Common myeloid progenitor, CD34-positive (primary cell): ENCODE data around the gene SLC7A6.

Experiments used
- CTCF ChIA-PET: fragments of 350-600 bp; sonication (Branson Sonifier 250); formaldehyde crosslinking; loops from one replicate; lab custom pipeline; 2021; ENCODE audit warnings: antibody characterized with exemption; lab: Charles Lee
- POLR2A ChIA-PET: fragments of 350-600 bp; sonication (Branson Sonifier 250); formaldehyde crosslinking; loops from one replicate; lab custom pipeline; 2021; ENCODE audit warnings: antibody characterized with exemption; lab: Charles Lee
- DNase-seq, 3 donors: peaks; one replicate each; pipeline versions ENCODE4 v3.0.0 to v3.0.0-alpha.2; 2013
- H3K27ac ChIP-seq, 2 experiments: 1 replicate in 1 of 2; 2 replicates in 1 of 2; pipeline ENCODE4 v1.7.0; 2013; ENCODE audit warnings: inconsistent platforms in 2 of 2, low read length in 2 of 2, mild to moderate bottlenecking in 2 of 2, low read depth in 1 of 2, moderate library complexity in 1 of 2; ENCODE audit not compliant: severe bottlenecking in 2 of 2, insufficient read depth in 1 of 2, poor library complexity in 1 of 2
- H3K27me3 ChIP-seq, 5 experiments: replicated peaks in 2 of 5; 1 replicate in 3 of 5; 2 replicates in 2 of 5; pipeline versions ENCODE4 v1.6.1 to v1.7.0; 2013; ENCODE audit warnings: low read length in 4 of 5, mild to moderate bottlenecking in 2 of 5, moderate library complexity in 2 of 5, inconsistent platforms in 1 of 5; ENCODE audit not compliant: insufficient read depth in 5 of 5, control insufficient read depth in 4 of 5
- H3K36me3 ChIP-seq, 4 experiments: 1 replicate in 2 of 4; 2 replicates in 2 of 4; pipeline versions ENCODE4 v1.6.1 to v1.7.0; 2013; ENCODE audit warnings: low read length in 3 of 4, control low read depth in 1 of 4, mild to moderate bottlenecking in 1 of 4; ENCODE audit not compliant: control insufficient read depth in 4 of 4, insufficient read depth in 4 of 4
- H3K4me1 ChIP-seq, 4 experiments: 1 replicate in 3 of 4; 2 replicates in 1 of 4; pipeline versions ENCODE4 v1.6.1 to v1.7.1; 2013; ENCODE audit warnings: low read length in 3 of 4, mild to moderate bottlenecking in 3 of 4, control low read depth in 1 of 4, inconsistent platforms in 1 of 4, moderate library complexity in 1 of 4; ENCODE audit not compliant: control insufficient read depth in 4 of 4, insufficient read depth in 4 of 4; ENCODE audit errors: control extremely low read depth in 1 of 4
- H3K4me3 ChIP-seq, 7 experiments: 1 replicate in 4 of 7; 2 replicates in 3 of 7; pipeline versions ENCODE4 v1.5.1 to v1.7.0; 2013; ENCODE audit warnings: mild to moderate bottlenecking in 7 of 7, low read length in 6 of 7, moderate library complexity in 6 of 7, inconsistent platforms in 2 of 7, low read depth in 2 of 7, control low read depth in 1 of 7; ENCODE audit not compliant: insufficient read depth in 4 of 7, control insufficient read depth in 1 of 7; ENCODE audit errors: extremely low read depth in 1 of 7
- H3K9me3 ChIP-seq, 5 experiments: 1 replicate in 4 of 5; 2 replicates in 1 of 5; pipeline versions ENCODE4 v1.6.1 to v1.7.1; 2013; ENCODE audit warnings: low read length in 4 of 5, mild to moderate bottlenecking in 2 of 5, inconsistent platforms in 1 of 5, low read depth in 1 of 5, moderate library complexity in 1 of 5; ENCODE audit not compliant: control insufficient read depth in 4 of 5, insufficient read depth in 2 of 5; ENCODE audit errors: control extremely low read depth in 1 of 5
- WGBS: methylation state at CpG from one replicate; pipeline ENCODE4 v1.1.5; 2013; ENCODE audit not compliant: insufficient coverage; 5-methylcytosine and 5-hydroxymethylcytosine counted together

SLC7A6 gene

GRCh38 chr16:68299571-68300453 is 35.5 kb downstream of the SLC7A6 start:
- 98% methylated on average over 7 of the region's 11 CpGs for WGBS
- Histone ChIP-seq H3K27ac (no peak overlapping the region), H3K27me3 (no peaks in the 10 kb centered on the region), H3K4me1 (peaks cover 0 to 20% (median 1%) of the 10 kb centered on the region in 4 experiments), H3K36me3 (peaks cover 22 to 94% (median 76%) of the 10 kb centered on the region in 4 experiments), H3K9me3 (no peaks in the 10 kb centered on the region), H3K4me3 (no peak overlapping the region)
- ChIA-PET POLR2A (no interaction called here), CTCF (interaction anchor here (1.0 to 2.6 kb wide), 16 partner anchors 8 to 40 kb away, joined by 3 to 13 read pairs (median 3); partner anchors contain the start of gene SLC7A6)
- DNase-seq, result no peak

- Histone ChIP-seq H3K4me3 (no peak overlapping the region), H3K9me3 (no peaks in the 10 kb centered on the region), H3K27me3 (no peaks in the 10 kb centered on the region), H3K36me3 (peaks cover 23 to 95% (median 72%) of the 10 kb centered on the region in 4 experiments), H3K4me1 (peaks cover 0 to 20% (median 1%) of the 10 kb centered on the region in 4 experiments), H3K27ac (no peak overlapping the region)
- WGBS, result 87% methylated on average over 7 of the region's 7 CpGs
- CTCF ChIA-PET, result interaction anchor here (0.8 to 2.6 kb wide), 11 partner anchors 8 to 56 kb away, joined by 3 to 13 read pairs (median 3); partner anchors contain the start of genes PLA2G15 and SLC7A6
- POLR2A ChIA-PET, result interaction anchor here (0.6 to 1.2 kb wide), 2 partner anchors 43 to 878 kb away, joined by 3 to 5 read pairs; no protein-coding TSS in a partner anchor
- DNase-seq, result no peak
These were observed 36.6 kb downstream of the SLC7A6 start for GRCh38 chr16:68300734-68301459.

GRCh38 chr16:68306633-68307032 is 42.3 kb downstream of the SLC7A6 start:
- ChIA-PET CTCF (interaction anchor here (1.3 to 6.7 kb wide), 2 partner anchors 22 to 45 kb away, joined by 5 to 34 read pairs; no protein-coding TSS in a partner anchor), POLR2A (no interaction called here)
- DNase-seq, result no peak
- Histone ChIP-seq H3K36me3 (peaks cover 19 to 57% (median 37%) of the 10 kb centered on the region in 4 experiments), H3K27me3 (no peaks in the 10 kb centered on the region), H3K4me3 (no peak overlapping the region), H3K4me1 (peaks cover 2 to 24% (median 20%) of the 10 kb centered on the region in 4 experiments), H3K27ac (no peak overlapping the region), H3K9me3 (no peaks in the 10 kb centered on the region)
- WGBS, result 92% methylated on average over 2 of the region's 3 CpGs

GRCh38 chr16:68309799-68310198 is 45.5 kb downstream of the SLC7A6 start:
- DNase-seq, result no peak
- ChIA-PET CTCF (interaction anchor here (1.1 to 6.7 kb wide), 2 partner anchors 10 to 48 kb away, joined by 5 to 34 read pairs; no protein-coding TSS in a partner anchor), POLR2A (no interaction called here)
- Histone ChIP-seq H3K27me3 (no peaks in the 10 kb centered on the region), H3K4me1 (peaks cover 5 to 33% (median 26%) of the 10 kb centered on the region in 4 experiments), H3K27ac (peak overlapping the region; percentile 64 to 85), H3K4me3 (peak overlapping the region; percentile 77 to 99 (median 94)), H3K9me3 (no peaks in the 10 kb centered on the region), H3K36me3 (peaks cover 6 to 41% (median 19%) of the 10 kb centered on the region in 4 experiments)
- 46% methylated on average over 6 of the region's 6 CpGs for WGBS

GRCh38 chr16:68310437-68310773 is 46.1 kb downstream of the SLC7A6 start:
- ChIA-PET POLR2A (interaction anchor here (1.2 to 2.3 kb wide), 6 partner anchors 19 to 53 kb away, joined by 3 to 12 read pairs (median 4); partner anchors contain the start of gene SLC7A6), CTCF (interaction anchor here (0.7 to 2.2 kb wide), 6 partner anchors 18 to 56 kb away, joined by 3 to 37 read pairs (median 6); partner anchors contain the start of gene SLC7A6)
- Histone ChIP-seq H3K9me3 (no peaks in the 10 kb centered on the region), H3K36me3 (peaks cover 5 to 40% (median 17%) of the 10 kb centered on the region in 4 experiments), H3K27me3 (no peaks in the 10 kb centered on the region), H3K4me3 (peak overlapping the region; percentile 77 to 99 (median 94)), H3K27ac (peak overlapping the region; percentile 64 to 85), H3K4me1 (peaks cover 5 to 33% (median 26%) of the 10 kb centered on the region in 4 experiments)
- WGBS, result 0% methylated on average over 29 of the region's 29 CpGs
- DNase-seq, result no peak

- Histone ChIP-seq H3K4me3 (peak within 1 kb of the TSS; percentile 77 to 99 (median 94)), H3K27me3 (no peaks in the 10 kb centered on the region), H3K4me1 (peaks cover 5 to 33% (median 26%) of the 10 kb centered on the region in 4 experiments), H3K9me3 (no peaks in the 10 kb centered on the region), H3K27ac (peak within 1 kb of the TSS; percentile 64 to 85), H3K36me3 (peaks cover 7 to 44% (median 18%) of the 10 kb centered on the region in 4 experiments)
- CTCF ChIA-PET, result interaction anchor here (0.7 to 2.2 kb wide), 11 partner anchors 10 to 70 kb away, joined by 3 to 37 read pairs (median 4); partner anchors contain the start of gene SLC7A6
- peak; percentile 92 to 97 (median 96) for DNase-seq
- POLR2A ChIA-PET, result interaction anchor here (1.2 to 2.3 kb wide), 6 partner anchors 19 to 53 kb away, joined by 3 to 12 read pairs (median 4); partner anchors contain the start of gene SLC7A6
- 0% methylated on average over 55 of the region's 62 CpGs for WGBS
These were observed 46.6 kb downstream of the SLC7A6 start, which contains the start of the genes PRMT7 and SLC7A6OS for GRCh38 chr16:68310774-68311511. Gene PRMT7 (plus strand): TSS chr16:68311019. CDS start chr16:68315980, 4,961 bp downstream. Gene SLC7A6OS (minus strand): TSS chr16:68310946. CDS start chr16:68310926, 20 bp downstream.
